Mesenteric fat pad (tissue), 1 donor: ENCODE data around the gene KCNT2. TPM values are rescaled to one million over a fixed set of nuclear protein-coding genes. Genes with fewer than 3 reads are reported as not detected.
"Not testable (repeated sequence)": the region's sequence is repeated elsewhere in the genome, so short reads cannot be mapped to it uniquely, and the experiment has no call there.

Experiments
- DNase-seq: peaks from one replicate; pipeline ENCODE4 v3.0.0-alpha.2; 2020; ENCODE audit warnings: low spot score
- total RNA-seq: library from RNA; stranded (reverse); fragmentation: NEBNext Ultra II Directional; extraction: Animal tissue kit (Norgen Biotek cat#: 25700); gene quantifications from one replicate; pipeline ENCODE4 v1.2.1, GENCODE V29; 2021
- donor health status: DM: yes; HTN: yes; CAD: no.

The KCNT2 gene
- total RNA-seq, 1 donor from 2014 or later, result 0.93 TPM

DNA sequence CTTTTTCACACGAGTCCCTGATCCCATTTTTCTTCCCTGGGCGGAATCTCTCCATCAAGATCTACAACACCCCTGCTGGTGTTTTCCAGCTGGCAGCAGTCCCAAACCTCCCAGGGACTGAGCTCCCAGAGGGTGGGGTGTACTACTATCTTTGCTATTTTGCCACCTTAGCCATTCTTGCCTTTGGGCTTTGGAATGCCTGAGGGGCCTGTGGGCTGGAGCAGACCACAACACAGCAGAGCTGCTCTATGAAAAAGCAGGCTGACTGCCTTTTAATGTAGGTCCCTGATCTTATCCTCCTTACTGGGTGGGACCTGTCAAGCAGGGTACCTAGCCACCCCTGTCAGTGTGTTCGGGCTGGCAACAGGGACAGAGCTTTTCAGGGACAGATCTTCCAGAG is 91.9 kb downstream of the KCNT2 start:
- DNase-seq, result no peak

DNA sequence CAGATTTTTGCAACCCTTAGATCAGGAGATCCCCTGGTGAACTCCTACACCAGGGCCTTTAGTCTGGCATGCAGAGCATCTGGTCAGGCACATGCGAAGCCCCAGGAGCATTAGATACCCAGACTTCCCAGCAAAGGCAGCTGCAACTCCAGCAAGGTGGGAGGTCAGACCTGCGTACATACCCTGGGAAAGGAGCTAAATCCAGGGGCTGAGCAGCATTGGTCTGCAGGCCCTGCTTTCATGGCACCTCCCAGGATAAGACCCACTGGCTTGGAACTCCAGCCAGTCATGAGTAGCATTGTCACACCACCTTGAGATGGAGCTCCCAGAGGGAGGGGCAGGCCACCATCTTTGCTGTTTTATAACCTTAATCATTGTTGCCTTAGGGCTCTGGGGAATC is 92.3 kb downstream of the KCNT2 start:
- DNase-seq, result no peak

DNA sequence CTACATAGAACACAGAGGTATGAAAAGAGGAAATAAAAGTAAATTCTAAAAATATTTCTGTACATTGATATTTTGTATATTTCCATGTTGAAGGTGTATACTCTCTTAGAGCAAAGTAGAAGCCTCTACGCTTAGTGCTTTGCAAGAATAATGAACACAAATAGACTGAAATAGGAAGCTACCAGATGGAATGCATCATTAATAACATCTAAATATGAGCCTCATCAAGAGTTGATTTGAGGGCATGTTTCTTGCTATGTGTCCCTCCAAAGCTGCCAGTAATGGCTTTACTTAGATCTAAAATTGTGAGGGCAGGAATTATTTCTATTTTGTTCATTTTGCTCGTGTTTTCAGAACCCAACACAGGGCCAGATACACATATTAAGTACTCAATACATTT is 94.4 kb downstream of the KCNT2 start:
- DNase-seq, result no peak

DNA sequence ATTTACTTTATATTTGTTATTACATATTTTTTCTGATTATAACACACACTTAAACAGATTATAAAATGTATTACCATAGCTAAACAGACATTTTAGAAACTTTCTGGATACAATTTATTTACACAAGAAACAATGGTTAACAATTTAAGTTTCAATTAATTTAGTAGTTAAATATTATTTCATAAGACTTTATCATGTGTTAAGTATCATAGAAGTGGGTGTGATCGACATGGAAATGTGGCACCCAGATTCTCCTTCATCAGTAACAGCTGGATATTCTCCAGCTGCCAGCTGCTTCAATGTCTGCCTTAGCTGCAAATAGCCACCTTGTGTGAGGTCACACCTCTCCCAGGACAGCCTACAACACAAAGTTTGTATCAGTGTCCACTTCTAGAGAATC is 97.8 kb downstream of the KCNT2 start:
- DNase-seq, result no peak

DNA sequence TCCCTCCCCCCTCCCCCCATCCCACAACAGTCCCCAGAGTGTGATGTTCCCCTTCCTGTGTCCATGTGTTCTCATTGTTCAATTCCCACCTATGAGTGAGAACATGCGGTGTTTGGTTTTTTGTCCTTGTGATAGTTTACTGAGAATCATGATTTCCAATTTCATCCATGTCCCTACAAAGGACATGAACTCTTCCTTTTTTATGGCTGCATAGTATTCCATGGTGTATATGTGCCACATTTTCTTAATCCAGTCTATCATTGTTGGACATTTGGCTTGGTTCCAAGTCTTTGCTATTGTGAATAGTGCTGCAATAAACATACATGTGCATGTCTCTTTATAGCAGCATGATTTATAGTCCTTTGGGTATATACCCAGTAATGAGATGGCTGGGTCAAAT is 104.0 kb downstream of the KCNT2 start:
- DNase-seq, result not testable (repeated sequence)

DNA sequence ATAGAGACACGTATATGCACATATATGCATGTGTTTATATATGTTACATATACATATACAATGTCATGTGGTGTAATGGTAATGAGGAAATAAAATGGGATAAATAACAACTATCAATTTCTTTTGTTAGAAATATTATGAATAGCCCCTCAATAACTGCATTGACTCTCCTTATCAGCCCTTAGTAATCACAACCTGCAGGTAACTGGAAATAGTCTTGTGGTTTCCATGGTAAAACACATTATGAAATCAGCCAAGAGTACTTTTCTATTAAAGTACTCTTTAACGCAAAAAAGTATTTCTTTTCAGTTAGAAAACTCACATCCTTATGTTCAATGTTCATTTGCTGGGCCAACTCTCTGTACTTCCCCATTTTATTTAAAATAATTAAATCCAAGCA is 105.8 kb downstream of the KCNT2 start:
- no peak for DNase-seq

DNA sequence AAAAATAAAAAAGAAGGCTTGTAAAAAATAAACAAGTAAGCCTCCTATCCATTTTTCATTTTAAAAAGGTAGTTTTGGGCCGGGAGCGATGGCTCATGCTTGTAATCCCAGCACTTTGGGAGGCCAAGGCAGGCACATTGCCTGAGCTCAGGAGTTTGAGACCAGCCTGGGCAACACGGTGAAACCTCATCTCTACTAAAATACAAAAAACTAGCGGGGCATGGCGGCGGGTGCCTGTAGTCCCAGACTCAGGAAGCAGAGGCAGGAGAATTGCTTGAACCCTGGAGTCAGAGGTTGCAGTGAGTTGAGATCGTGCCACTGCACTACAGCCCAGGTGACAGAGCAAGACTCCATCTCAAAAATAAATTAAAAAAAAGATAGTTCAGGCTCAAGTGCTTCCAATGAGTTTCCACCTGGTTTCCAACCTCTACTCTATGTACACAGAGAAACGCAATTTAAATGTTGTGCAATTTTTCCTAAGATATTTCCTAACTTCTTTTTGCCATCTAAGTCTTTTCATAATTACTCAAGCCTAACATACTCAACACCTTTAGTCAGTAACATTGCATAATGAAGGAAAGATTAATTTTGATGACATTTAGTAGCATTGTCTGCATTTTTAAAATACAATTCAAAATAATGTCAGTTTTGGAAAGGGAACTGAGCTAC is 106.3 kb downstream of the KCNT2 start:
- no peak for DNase-seq

DNA sequence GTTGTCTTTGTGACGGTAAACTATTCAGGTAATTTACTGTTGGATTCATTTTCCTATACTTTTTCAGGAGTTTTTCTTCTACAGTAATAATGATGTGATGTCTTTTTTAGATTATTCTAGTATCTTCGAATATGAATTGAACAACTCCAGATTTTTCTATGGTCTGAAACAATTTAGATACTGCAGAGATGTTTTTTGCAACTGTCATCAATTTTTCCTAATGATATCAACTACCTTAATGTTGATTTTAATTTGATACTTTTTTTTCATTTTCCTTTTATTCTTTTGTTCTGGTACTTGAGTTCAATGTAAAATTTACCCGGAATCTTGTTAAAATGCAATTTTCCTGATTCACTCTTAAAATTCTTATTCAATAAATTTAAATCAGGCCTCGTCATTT is 110.4 kb downstream of the KCNT2 start:
- no peak for DNase-seq

DNA sequence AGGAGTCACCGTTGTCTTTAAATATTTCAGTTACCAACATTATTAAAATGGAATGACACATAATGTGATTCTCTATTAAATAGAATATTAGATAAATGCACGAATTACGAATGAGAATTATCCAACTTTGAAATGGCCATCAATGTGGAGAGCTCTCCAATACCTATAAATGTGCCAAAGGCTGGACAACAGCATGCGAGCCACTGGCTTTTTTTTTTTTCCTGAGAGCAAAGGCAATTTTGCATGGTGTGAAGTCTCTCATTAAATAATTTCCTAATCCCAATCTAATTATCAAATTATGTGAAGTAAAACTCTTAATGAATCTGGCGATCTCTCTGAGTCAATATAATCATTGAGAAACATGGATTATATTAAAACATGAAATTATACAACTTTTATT is 113.5 kb downstream of the KCNT2 start:
- DNase-seq, result no peak

DNA sequence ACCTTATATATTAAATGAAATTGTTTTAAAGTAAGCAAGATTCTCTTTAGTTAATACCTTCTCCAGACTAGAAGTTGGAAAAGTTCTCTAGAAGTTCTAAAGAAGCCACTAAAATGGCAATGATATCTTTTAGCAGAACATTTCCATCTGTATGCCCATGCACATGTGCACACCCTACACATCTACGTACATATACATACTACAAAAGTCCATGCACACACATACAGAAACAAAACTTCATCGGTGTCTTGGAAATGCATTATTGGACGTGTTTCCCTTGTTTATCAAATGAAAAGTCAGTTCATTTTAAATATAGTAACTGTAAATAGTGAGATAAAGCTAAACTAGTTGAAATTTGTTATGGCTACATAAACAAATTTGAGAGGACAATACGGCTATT is 114.4 kb downstream of the KCNT2 start:
- no peak for DNase-seq

DNA sequence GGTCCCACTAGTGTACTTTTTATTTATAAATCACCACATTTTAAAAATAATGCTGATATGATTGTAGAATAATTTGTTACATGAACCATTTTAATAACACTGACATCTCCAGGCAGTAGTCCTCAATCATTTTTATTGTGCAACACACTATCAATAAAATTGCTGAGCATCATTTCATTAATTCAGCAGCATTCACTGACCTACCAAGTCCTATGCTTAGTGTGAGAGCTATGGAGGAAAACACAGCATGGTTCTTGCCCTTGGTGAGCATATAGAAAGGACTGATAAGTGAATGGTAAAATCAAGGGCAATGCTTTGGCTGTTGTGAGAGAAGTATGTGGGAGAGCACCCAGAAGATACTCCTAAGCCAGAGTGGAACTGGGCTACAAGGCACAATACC is 119.7 kb downstream of the KCNT2 start:
- no peak for DNase-seq

DNA sequence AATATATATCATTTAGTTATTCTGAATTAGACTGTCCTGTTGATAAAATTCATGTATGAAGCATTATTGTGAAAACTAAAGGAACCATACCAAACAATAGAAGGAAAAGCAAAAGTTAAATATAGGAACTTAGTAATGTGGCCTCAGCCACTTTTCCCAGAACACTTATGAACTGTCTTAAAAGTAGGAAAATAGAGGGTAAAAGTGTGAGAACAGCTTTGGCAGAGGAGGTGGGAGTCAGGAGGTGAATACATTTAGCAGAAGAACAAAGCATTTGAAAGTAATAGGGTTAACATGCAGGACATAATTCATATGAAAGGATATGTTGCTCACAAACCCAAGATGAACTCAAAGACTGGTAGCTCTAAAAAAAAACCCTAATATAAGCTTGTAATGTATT is 121.9 kb downstream of the KCNT2 start:
- no peak for DNase-seq

DNA sequence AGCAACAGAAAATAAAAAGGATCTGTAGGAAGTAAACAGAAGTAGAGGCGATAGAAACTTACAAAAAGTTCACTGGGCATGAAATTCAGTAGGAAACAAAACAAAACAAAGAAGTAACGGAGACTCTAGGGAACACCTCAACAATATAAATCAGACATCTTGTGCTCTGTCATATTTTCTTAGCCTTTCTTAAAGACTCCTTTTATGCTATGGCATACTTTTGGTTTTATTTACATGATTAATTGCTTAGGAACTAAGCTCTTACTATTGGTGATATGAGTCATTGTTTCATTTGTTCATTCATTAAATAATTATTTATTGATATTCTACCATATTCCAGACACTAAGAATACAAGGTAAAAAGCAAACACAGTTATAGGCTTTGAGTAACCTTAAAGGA is 126.6 kb downstream of the KCNT2 start:
- no peak for DNase-seq

DNA sequence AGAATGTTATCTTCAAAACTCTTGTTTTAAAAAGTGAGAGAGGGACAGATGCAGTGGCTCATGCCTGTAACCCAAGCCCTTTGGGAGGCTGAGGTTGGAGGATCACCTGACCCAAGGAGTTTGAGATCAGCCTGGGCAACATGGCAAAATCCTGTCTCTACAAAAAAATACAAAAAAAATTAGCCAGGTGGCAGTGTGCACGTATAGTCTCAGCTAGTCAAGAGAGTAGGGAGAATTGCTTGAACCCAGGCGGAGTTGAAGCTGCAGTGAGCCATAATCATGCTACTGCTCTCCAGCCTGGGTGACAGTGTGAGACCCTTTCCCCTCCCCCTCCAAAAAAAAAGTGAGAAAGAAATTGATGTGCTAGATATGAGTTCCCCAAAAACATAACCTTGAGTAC is 131.0 kb downstream of the KCNT2 start:
- DNase-seq, result no peak

DNA sequence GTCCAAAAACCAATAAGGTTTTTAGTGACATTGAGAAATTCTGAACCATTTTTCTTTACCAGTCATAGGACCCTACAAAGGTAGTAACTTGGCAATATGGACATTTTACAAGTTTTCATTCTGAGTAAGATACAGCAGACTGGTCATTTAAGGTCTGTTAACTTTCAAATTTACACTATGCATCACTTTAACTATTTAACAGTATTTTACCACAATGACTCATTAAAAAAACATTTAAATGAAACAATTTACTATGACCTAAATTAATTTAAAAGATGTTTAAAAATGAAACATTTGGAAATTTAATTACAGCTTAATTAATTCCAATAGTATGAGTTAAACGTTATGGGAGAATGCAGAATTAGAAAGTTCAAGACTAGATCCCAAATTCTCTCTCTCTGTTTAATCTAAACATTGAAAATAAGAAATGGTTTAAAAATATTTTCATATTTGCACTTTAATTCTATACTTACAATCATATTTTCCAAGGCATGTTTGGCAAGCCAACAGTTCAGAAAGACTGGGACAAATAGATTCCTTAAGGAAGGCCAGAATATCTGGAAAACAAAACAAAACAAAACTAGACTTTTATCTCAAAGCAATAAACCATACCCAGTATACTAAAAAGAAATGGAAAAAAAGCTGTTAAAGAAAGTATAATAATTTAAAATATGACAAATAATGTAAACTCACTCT is 140.9 kb downstream of the KCNT2 start:
- DNase-seq, result no peak

DNA sequence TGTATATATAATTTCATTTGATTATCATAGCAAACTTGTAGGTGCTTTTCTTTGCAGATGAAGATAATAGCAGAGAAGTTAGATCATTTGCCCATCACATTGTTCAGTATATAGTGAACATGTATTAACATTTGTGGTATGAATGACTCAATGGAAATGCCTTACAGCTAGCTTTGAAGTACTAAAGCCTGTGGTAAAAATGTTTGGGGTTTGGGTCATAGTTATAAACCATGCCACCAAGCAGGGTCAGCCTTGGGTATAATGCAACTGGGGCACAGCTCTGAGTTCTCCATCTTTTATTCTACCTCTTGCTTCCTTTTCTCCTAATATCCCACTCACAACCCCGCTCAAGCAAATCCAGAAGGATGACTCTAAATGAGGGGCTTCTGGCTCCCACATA is 141.6 kb downstream of the KCNT2 start:
- DNase-seq, result no peak

DNA sequence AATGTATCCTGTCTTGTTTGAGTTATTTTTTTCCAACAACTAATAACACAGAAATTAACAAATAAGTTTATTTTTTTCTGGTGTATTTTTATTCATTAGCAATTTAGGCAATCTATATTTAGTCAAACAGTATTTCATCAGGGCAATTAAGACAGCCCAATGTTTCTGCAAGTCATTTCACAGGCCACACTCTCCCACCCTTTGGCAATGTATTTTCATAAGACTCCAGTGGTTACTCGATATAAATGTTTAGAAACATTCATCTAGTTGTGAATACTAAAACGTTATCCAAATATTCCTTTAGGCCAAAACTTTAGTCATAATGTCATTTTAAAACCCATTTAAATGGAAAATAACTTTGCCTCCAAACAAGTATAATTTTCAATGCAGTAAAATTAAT is 142.1 kb downstream of the KCNT2 start:
- no peak for DNase-seq

DNA sequence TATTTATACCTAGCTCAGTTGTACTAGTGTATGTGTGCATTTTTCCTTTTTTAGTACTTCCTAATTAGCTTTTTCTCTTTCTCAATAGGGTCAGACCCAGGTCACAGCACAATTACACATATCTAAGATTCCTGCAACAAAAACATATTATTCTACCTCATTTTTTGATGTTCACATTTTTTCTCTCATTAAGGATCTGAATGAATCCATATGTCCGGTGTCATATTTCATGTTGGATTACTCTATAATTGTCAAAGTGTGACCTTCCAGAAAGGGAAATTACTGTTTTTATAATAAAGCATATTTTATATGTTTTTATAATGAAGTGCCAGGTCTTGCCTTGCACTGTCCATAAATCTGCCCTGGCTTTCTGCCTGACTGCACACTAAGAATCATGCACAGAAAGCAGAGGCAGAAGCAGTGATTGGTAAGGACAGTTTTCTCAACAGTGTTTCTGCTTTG is 143.7 kb downstream of the KCNT2 start:
- no peak for DNase-seq

DNA sequence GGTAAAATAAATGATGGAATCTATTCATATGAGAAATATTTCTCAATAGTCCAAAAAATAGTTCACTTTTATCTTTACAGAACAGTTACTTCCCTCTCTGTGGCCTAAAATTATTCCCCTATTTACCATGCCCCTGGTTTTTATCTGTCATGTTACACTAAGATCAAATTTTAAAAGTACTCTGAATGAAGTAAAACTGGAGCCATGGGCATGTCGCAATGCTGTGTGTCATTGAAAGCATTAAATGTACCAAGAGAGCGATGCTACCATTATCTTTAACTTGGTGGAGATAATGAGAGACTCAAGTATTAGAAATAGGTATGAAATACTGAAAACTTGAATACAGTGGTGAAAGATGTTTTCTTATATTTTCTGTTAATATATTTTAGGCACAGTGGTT is 146.2 kb downstream of the KCNT2 start:
- no peak for DNase-seq

DNA sequence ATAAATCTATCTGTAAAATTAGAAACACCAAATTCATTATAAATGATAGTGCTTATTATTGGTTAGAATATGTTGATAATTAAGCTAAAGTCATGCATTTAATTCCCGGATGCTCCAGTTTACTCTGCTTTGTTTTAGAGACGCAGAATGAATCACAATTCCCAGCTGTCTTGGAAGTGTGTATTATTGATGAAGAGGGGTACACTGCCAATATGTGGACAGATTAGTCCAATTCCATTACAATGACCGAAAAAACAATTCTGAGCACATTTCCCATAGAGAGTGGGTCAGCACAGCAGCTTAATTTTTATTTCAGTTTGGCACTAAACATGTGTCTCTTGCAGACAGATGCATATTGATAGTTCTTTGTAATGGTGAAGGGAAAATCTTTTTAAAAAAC is 146.7 kb downstream of the KCNT2 start:
- DNase-seq, result no peak

DNA sequence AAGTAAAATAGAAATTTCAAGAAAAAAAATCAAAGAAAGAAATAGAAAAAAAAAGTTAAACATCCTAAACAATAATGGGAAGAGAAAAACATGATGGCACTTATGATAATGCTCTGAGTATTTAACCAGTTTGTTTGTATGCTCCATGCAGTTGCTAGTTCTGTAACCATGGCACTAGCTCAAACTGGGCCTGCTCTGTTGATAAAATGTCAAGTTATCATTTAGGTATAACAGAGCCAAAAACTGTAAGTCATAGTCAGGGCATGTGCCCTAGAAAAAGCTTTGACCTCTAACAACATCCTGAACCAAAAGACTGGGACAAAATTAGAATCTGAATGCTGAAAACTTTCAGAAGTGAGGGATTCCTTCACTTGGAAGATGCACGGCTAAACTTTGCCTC is 148.9 kb downstream of the KCNT2 start:
- no peak for DNase-seq

DNA sequence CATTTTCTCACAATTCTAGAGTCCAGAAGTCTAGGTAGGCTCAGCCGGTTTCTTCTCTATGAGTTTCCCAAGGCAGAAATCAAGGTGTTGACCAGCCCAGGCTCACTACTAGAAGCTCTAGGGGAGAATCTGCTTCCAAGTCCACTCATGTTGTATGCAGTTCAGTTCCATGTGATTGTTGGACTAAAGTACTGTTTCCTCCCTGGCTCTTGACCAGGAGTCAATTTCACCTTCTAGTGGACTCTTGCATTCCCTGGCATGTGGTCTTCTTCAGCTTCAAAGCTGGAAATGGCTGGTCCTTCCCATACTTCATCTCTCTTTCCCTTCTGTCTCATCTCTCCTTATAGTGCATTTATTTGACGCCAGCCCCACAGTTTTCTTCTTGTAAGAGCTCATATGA is 153.4 kb downstream of the KCNT2 start:
- no peak for DNase-seq

DNA sequence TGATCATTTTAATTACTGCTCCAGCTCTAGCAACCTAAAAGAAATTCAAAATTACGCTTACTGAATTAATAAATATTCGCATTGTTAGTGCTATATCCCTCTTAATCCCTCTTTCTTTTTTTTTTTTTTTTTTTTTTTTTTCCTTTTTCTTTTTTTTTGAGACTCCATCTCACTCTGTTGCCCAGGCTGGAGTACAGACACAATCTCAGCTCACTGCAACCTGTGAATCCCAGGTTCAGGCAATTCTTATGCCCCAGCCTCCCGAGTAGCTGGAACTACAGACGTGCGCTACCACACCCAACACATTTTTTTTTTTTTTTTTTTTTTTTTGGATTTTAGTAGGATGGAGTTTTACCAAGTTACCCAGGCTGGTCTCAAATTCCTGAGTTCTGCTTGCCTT is 157.1 kb downstream of the KCNT2 start:
- no peak for DNase-seq
